Activated T-cell treated with anti-CD3 and anti-CD28 coated beads, Interleukin-2, amount 50 U/mL, for 4 hours (primary cell): ENCODE data around the gene LHFPL6. TPM values are rescaled to one million over a fixed set of nuclear protein-coding genes. Genes with fewer than 3 reads are reported as not detected.

Experiments
- ATAC-seq, 2 donors: fragments of 200-7000 bp; cut with Tn5 transposase; one replicate each; pipeline ENCODE4 v1.10.0; 2021
- DNase-seq: peaks from one replicate; pipeline ENCODE4 v3.0.0-alpha.2; 2020
- H3K27me3 Mint-ChIP-seq: one replicate; pipeline ENCODE4 v1.8.0; 2021; ENCODE audit warnings: low read depth, mixed read lengths
- H3K36me3 Mint-ChIP-seq: one replicate; pipeline ENCODE4 v1.8.0; 2022; ENCODE audit warnings: mixed read lengths; ENCODE audit not compliant: insufficient read depth
- H3K4me1 Mint-ChIP-seq: one replicate; pipeline ENCODE4 v1.8.0; 2021; ENCODE audit warnings: low read depth, mixed read lengths
- H3K4me3 Mint-ChIP-seq: one replicate; pipeline ENCODE4 v1.8.0; 2021; ENCODE audit warnings: mild to moderate bottlenecking, moderate library complexity, mixed read lengths
- H3K9me3 Mint-ChIP-seq: one replicate; pipeline ENCODE4 v1.8.0; 2021; ENCODE audit warnings: mixed read lengths
- total RNA-seq, 3 donors: library from RNA; stranded (reverse); gene quantifications; one replicate each; pipeline ENCODE4 v1.2.1, GENCODE V29; 2021

LHFPL6 gene
- total RNA-seq, 3 donors from 2014 or later: 1.0 to 4.3 (median 4.3) TPM

DNA sequence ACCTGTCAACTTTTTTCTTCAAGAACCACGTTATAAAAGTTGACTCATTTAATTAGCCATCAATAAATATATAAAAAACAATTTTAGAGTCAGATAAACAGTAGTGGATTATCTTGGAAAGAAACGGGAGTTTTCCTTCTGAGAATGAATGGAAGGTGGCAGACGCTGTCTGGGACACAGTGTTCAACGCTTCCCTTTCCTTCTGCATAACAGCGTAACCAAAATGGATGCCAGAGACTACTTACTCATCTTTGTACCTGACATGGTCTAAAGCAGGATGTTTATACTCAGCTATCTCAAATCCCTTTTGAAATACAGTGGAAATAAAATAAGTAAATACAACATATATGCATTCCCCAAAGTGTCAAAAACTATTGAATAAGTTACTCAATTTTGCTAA, 195.2 kb downstream of the LHFPL6 start:
- Mint-ChIP-seq H3K4me1 (no peaks in the 10 kb centered on the region), H3K4me3 (no peak overlapping the region), H3K9me3 (no peaks in the 10 kb centered on the region), H3K27me3 (peaks cover 9% of the 10 kb centered on the region), H3K36me3 (no peaks in the 10 kb centered on the region)
- ATAC-seq (no peak), DNase-seq (no peak)

DNA sequence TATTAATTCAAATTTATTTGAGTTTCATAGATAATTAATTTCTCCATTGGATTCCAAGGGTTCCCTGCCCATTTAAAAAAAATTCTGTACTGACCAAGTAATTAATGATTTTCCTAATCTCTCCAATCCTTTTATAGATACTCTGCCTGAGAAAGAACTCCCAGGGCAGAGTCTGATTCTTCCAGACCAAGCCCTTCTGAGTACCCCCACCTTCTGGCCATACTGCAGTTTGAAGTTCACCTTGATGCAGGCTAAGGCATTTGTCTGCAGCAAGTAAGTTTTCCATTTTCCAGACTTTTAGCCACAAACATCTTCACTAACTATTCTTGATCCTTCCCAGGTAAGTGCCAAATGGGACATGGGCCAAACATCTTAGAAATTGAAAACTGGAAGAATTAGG, 195.9 kb downstream of the LHFPL6 start:
- H3K4me3 Mint-ChIP-seq: no peak overlapping the region

DNA sequence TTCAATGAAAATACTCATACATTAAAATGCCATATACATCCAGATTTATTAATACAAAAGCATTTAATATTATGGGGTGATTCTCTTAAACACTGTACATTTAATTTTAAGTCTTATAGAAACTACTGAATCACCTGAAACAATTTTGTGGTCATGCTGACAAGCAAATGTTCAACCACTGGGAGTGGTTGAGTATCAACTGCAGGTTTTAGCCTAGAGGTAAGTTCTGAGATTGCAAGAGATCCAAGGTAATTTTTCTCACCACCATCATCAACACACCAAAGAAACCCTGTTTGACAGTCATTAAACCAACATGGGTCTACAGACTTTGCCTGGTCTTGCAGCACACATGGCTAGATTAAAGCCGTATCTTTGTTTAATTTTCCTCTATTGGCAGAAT, 196.3 kb downstream of the LHFPL6 start:
- H3K4me1 Mint-ChIP-seq: no peaks in the 10 kb centered on the region
- no peaks in the 10 kb centered on the region for H3K9me3 Mint-ChIP-seq
- H3K36me3 Mint-ChIP-seq: no peaks in the 10 kb centered on the region
- no peak overlapping the region for H3K4me3 Mint-ChIP-seq
- H3K27me3 Mint-ChIP-seq: peaks cover 8% of the 10 kb centered on the region
- peak; percentile 43 to 57 for ATAC-seq
- no peak for DNase-seq

More for the DNA sequence above, 195.9 kb downstream of the LHFPL6 start:
- DNase-seq: no peak
- Mint-ChIP-seq H3K9me3 (no peaks in the 10 kb centered on the region), H3K27me3 (peaks cover 8% of the 10 kb centered on the region), H3K36me3 (no peaks in the 10 kb centered on the region), H3K4me1 (no peaks in the 10 kb centered on the region)
- no peak for ATAC-seq

DNA sequence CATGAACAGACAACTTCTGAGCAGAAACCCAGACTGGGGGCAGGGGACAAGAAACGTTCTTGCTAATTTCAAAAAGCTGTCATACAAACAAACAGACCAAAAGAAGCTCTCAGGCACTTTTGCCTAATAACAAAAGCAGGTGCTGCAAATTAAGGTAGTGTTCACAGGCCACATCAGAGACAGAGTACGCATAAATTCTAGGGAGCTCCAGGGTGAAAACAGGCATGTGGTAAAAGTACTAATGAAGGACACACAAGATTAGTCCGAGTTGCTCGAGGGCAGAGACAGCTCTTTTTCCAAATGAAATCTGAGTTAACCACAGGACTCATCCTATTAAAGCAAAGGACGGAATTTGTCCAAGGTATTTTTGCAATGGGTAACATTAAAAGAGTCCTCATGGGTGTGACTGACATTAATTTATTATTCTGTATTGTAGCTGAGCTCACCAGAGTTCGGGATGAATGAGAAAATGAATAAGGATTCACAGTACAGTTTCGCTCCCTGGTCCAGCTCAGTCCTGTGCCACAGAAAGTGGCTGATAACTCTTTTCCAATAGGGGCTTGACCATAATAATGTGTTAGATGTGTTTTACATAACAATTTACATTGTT, 197.3 kb downstream of the LHFPL6 start:
- no peak for ATAC-seq
- peaks cover 8% of the 10 kb centered on the region for H3K27me3 Mint-ChIP-seq

DNA sequence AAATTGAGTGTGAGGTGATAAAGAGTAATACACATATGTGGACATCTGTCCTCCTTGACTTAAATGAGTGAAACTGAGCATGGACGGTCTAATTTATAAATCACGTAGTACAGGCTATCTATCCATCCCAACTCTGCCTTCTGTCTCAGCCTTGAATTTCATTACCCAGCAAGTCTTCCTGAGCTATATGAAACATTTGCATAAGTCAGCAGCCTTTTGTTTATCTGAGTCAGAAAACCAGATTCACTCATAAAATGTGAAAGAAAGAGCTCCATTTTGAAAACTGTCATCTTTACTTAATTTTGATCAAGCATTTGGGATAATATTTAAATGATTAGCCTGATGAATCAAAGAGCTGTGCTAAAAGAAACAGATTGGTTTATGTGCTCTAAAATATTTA, 197.9 kb downstream of the LHFPL6 start:
- H3K27me3 Mint-ChIP-seq: peaks cover 8% of the 10 kb centered on the region
- ATAC-seq (no peak), DNase-seq (no peak)
- H3K4me3 Mint-ChIP-seq: no peak overlapping the region
- H3K4me1 Mint-ChIP-seq: no peaks in the 10 kb centered on the region
- no peaks in the 10 kb centered on the region for H3K9me3 Mint-ChIP-seq
- no peaks in the 10 kb centered on the region for H3K36me3 Mint-ChIP-seq

More for the DNA sequence above, 197.3 kb downstream of the LHFPL6 start:
- H3K9me3 Mint-ChIP-seq: no peaks in the 10 kb centered on the region
- no peak for DNase-seq
- no peak overlapping the region for H3K4me3 Mint-ChIP-seq
- no peaks in the 10 kb centered on the region for H3K36me3 Mint-ChIP-seq
- H3K4me1 Mint-ChIP-seq: no peaks in the 10 kb centered on the region

DNA sequence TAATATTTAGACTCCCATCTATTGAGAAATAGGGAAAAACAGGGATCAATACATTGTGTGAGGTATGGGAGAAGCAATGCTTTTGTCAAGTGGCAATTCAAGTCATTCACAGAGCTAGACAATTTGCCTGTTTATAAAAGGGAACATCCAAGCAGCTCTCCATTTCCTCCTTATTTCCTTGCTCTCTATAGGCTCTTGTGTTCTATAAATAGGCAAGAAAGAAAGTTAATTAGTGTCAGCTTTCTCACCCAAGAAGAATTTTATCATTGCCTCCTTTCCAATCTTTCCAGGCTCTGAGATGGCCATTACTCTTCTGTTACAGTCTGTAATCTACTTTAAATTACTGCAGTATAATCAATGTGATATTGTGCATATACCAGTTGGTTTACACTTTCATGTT, 199.9 kb downstream of the LHFPL6 start:
- Mint-ChIP-seq H3K9me3 (no peaks in the 10 kb centered on the region), H3K36me3 (no peaks in the 10 kb centered on the region), H3K27me3 (peaks cover 8% of the 10 kb centered on the region), H3K4me3 (no peak overlapping the region), H3K4me1 (no peaks in the 10 kb centered on the region)
- ATAC-seq (no peak), DNase-seq (no peak)

DNA sequence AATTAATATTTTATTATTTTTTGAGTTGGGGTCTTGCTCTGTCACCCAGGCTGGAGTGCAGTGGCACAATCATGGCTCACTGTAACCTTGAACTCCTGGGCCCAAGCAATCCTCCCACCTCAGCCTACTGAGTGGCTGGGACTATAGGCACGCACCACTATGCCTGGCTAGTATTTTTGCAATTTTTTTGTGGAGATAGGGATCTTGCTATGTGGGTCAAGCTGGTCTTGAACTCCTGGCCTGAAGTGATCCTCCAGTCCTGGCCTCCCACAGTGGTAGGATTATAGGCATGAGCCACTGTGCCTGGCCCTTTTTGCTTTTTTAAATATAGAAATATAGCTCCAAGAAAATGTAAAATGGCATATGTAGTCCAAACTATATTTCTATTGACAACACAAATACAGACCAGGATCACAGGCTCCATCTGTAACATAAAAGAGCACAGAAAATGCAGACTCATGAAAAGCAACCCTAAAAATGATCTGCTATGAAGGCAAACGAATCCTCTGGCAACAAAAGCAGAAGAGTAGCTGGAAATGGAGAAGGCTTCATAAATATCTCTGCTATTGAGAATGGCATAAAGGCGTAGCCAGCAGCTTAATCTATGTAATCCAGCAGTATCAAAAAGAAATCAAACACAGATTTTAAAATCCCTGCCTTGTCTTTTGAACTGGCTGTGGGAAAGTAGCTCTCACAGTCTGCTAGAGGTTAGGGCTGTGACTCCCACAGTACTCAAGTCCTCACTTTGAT, 200.6 kb downstream of the LHFPL6 start:
- H3K27me3 Mint-ChIP-seq: peaks cover 7% of the 10 kb centered on the region
- H3K9me3 Mint-ChIP-seq: no peaks in the 10 kb centered on the region
- DNase-seq (no peak), ATAC-seq (no peak)
- H3K4me1 Mint-ChIP-seq: no peaks in the 10 kb centered on the region
- no peak overlapping the region for H3K4me3 Mint-ChIP-seq
- H3K36me3 Mint-ChIP-seq: no peaks in the 10 kb centered on the region

DNA sequence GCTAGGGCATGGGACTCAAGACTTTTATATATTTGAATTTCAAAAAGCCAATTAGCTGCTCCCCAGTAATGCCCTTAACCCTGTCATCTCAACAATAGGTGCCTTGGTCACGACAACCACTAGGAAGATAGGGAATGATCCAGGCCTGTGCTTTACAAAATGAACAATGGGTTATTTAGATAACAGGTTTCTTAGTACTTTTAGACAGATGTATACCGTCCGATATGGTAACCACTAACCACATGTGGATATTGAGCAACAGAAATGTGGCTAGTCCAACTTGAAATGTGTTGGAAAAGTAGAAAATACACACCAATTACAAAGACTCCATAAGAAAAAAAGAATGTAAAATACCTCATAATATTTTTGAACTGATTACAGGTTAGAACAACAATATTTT, 201.2 kb downstream of the LHFPL6 start:
- ATAC-seq: no peak
- H3K4me1 Mint-ChIP-seq: no peaks in the 10 kb centered on the region

DNA sequence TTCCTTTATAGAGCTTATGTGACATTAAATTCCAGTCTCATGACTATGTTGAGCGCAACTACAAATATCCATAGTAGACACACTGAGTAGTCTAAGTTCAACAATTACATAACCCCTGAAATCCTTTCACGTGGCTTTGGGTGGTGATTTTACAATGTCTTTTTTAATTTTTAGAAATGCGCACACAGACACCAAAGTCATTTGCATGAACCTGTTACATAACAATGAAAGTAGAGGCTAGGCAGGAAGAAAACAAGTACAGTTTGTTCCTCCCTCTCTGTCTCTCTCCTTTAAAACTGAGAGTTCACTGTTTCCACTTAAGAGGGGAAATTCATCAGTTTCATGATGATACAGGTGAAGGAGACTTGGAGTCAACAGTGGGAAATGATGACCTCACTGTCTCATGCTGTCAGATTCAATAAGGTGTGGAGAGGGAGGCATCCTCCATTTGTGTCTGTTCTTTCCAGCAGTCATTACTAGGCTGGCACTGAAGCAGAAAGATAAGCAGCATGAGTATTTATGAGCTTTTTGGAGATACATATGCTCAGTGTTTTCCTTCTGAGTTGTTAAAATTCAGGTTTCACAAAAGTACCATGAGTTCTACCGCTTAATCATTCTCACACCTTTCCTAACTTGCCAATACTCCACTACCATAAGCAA, 201.8 kb downstream of the LHFPL6 start:
- DNase-seq (no peak), ATAC-seq (no peak)
- no peaks in the 10 kb centered on the region for H3K36me3 Mint-ChIP-seq
- no peaks in the 10 kb centered on the region for H3K9me3 Mint-ChIP-seq
- H3K4me3 Mint-ChIP-seq: no peak overlapping the region
- no peaks in the 10 kb centered on the region for H3K4me1 Mint-ChIP-seq
- peaks cover 4% of the 10 kb centered on the region for H3K27me3 Mint-ChIP-seq

More for the DNA sequence above, 201.2 kb downstream of the LHFPL6 start:
- DNase-seq: no peak
- Mint-ChIP-seq H3K9me3 (no peaks in the 10 kb centered on the region), H3K4me3 (no peak overlapping the region), H3K36me3 (no peaks in the 10 kb centered on the region), H3K27me3 (peaks cover 4% of the 10 kb centered on the region)

DNA sequence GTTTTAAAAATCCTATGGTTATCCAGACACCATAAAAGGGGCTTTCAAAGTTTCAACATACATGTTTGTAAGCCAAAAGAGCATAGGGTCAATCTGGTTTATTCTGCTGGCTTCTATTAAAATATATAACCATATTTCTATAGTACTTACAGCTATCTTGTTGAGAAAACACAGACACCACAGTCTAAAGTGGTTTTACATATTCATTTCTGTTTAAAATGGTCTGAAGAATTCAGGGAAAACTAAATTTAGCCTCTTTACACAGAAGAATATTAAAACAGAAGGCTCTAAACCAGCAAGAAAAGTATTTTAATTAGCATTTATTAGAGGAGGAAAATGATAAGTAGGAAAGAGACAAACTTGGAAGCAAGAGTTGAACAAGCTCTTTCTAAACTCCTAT, 203.9 kb downstream of the LHFPL6 start:
- H3K4me1 Mint-ChIP-seq: no peaks in the 10 kb centered on the region
- ATAC-seq: no peak
- no peaks in the 10 kb centered on the region for H3K9me3 Mint-ChIP-seq
- no peak overlapping the region for H3K4me3 Mint-ChIP-seq
- DNase-seq: no peak
- H3K27me3 Mint-ChIP-seq: peaks cover 2% of the 10 kb centered on the region
- no peaks in the 10 kb centered on the region for H3K36me3 Mint-ChIP-seq

DNA sequence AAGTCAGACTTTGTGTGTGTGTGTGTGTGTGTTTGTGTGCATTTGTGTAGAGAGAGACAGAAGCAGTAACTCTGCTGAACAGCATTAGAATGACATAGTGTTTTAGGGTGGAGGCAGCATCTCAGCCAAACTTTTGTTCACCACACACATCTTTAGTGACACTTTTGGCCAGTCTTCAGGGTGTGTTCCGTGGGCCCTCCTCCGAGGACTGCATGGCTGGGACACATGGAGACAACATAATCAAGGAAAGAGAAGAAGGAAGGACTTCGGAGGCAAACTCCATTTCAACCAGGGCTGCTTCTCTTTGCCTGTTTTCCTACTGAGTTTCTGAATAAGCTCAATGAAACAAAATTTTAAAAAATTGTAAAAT, 205.1 kb downstream of the LHFPL6 start:
- Mint-ChIP-seq H3K27me3 (peaks cover 2% of the 10 kb centered on the region), H3K36me3 (no peaks in the 10 kb centered on the region), H3K4me3 (no peak overlapping the region), H3K9me3 (no peaks in the 10 kb centered on the region), H3K4me1 (no peaks in the 10 kb centered on the region)
- no peak for ATAC-seq
- no peak for DNase-seq

DNA sequence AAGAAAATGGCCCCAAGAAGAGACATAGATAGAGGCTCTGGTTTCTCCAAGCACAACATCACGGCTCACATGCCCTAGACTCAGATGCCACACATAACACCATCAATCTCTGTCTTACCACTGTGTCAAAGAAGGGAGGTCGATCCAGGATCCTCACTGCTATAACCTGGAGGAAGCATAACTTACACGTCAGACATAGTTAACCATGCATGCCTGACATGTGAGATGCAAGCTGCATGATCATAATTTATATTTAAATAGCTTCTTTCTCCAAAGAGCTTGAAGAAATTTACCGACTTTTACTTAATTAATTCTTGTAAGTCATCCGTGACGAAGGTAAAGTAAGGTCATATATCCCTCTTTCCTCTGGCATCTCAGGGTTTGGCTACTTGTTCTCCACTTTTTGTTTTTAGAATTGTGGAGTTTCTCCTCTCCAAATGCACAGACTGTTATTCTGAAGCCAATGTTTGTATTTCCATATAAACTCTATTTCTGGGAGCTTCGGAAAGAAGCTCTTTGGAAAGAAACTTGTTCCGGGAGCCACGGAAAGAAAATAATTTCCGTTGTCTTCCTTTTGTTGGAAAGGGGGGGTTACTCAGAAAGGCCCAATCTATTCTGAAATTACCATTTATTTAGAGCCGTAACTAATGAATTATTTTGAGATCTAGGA, 205.6 kb downstream of the LHFPL6 start:
- no peak for ATAC-seq
- Mint-ChIP-seq H3K4me1 (no peaks in the 10 kb centered on the region), H3K4me3 (no peak overlapping the region), H3K27me3 (peaks cover 2% of the 10 kb centered on the region), H3K36me3 (no peaks in the 10 kb centered on the region), H3K9me3 (no peaks in the 10 kb centered on the region)
- DNase-seq: no peak

DNA sequence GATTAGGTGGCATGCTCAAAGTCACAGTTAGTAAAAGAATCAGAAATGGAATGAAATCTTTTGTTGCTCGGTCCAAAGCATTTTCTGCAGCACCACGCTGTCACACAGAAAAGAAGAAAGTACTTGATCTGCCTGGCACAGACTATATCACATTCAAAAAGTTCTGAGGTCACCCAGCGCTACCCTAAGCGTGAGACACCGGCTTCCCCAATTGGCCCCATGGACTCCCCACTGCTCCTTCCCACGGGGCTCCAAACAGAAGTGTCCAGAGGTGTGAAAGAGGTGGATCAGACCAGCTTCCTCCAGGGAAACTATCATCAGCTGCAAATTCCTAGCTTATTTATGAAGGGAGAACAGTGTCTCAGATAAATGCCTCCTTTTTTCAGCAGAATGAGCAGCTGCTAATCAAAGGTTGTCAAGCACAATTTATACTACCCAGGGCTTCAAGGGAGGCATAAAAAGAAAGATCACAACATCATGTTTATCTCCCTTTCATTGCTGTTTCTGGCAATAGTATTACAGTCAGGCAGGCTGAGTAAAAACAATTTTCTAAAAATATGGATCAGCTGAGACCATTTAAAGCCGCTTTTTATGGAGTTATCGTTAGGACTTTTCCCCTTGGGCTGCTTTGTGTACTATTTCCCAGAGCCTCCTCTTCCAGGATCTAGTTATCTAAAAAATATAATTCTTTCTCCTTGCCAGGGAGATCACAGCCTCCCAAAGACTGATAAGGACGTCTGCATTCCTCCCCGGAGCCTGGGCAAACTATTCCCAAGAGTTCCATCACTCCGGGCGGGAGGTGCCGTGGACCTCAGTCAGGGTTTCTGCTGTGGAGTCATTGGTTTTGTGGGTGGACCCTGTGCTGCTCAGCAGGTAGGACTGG, 208.0 kb downstream of the LHFPL6 start:
- no peaks in the 10 kb centered on the region for H3K4me1 Mint-ChIP-seq

DNA sequence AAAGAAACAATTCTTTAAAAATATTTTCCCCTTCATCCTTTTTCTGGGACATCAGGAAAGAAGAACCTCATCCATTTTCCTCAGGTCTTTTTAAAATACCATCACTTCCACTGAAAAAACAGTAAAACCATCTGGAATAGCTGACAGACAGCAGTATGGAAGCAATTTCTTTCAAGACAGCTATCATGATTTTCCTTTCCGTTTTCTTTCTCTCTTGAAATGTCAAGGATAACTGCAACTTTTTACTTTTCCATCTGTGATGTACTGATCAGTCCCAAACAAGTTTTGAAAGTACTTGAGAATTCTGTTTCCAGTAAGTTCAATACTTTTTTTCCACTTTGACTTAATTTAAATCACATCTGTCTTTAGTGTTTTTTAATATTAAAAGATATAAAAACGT, 211.2 kb downstream of the LHFPL6 start:
- Mint-ChIP-seq H3K27me3 (peaks cover 5% of the 10 kb centered on the region), H3K4me1 (no peaks in the 10 kb centered on the region), H3K36me3 (no peaks in the 10 kb centered on the region), H3K9me3 (no peaks in the 10 kb centered on the region), H3K4me3 (no peak overlapping the region)
- DNase-seq (no peak), ATAC-seq (no peak)

More for the DNA sequence above, 208.0 kb downstream of the LHFPL6 start:
- peaks cover 5% of the 10 kb centered on the region for H3K27me3 Mint-ChIP-seq
- no peaks in the 10 kb centered on the region for H3K36me3 Mint-ChIP-seq
- H3K4me3 Mint-ChIP-seq: no peak overlapping the region
- DNase-seq (no peak), ATAC-seq (no peak)
- no peaks in the 10 kb centered on the region for H3K9me3 Mint-ChIP-seq
